GM20000 (cell line): ENCODE data around the gene NOS1AP.
"Not testable (repeated sequence)": the region's sequence is repeated elsewhere in the genome, so short reads cannot be mapped to it uniquely, and the experiment has no call there.

Experiments used
- DNase-seq: peaks from one replicate; pipeline ENCODE4 v3.0.0; 2012; ENCODE audit warnings: low spot score
- TF ChIP-seq, protein P1 (sequence below): IDR thresholded peaks from 2 replicates; pipeline ENCODE4 v1.5.1; 2012; ENCODE audit warnings: mild to moderate bottlenecking, control low read depth; ENCODE audit errors: extremely low read depth, missing control alignments

NOS1AP gene

DNA sequence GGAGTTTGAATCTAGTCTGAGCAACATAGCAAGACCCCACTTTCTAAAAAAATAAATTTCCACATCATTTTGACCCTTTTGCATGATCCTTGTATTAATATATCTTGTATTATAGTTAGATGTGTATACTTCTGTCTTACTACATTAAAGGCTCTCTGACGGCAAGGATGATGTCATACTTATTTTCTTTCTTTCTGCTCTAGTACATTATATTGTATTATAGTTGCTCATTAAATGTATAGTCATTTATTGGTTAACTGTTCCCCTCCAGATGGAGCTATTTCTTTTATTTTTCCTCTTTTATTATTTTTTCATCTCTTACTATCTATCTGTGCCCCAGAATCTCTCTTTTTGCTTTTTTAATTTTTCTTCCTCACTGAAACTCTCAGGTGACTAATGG lies 30.9 kb upstream of the NOS1AP start:
- no peak for DNase-seq
- TF ChIP-seq, protein P1, sequence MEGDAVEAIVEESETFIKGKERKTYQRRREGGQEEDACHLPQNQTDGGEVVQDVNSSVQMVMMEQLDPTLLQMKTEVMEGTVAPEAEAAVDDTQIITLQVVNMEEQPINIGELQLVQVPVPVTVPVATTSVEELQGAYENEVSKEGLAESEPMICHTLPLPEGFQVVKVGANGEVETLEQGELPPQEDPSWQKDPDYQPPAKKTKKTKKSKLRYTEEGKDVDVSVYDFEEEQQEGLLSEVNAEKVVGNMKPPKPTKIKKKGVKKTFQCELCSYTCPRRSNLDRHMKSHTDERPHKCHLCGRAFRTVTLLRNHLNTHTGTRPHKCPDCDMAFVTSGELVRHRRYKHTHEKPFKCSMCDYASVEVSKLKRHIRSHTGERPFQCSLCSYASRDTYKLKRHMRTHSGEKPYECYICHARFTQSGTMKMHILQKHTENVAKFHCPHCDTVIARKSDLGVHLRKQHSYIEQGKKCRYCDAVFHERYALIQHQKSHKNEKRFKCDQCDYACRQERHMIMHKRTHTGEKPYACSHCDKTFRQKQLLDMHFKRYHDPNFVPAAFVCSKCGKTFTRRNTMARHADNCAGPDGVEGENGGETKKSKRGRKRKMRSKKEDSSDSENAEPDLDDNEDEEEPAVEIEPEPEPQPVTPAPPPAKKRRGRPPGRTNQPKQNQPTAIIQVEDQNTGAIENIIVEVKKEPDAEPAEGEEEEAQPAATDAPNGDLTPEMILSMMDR = no peak

DNA sequence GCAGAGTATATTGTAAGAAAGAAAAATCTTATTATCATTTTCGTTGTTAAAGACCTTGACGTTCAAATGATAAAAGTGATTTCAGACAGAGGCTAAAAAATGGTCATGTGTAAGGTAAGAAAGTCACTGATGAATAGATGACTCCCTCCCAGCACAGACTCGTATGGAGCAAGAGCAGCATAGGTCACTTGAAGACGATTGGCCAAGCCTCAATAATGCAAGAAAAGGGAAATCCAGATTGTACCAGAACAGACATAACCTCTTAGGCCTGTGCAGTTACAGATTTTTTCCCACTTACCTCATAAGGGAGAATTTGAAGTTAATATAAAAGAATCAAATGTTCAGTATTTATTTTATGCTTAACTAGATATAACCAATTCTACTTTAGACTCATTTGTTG lies 29.5 kb upstream of the NOS1AP start:
- no peak for DNase-seq
- TF ChIP-seq, protein P1 = no peak

DNA sequence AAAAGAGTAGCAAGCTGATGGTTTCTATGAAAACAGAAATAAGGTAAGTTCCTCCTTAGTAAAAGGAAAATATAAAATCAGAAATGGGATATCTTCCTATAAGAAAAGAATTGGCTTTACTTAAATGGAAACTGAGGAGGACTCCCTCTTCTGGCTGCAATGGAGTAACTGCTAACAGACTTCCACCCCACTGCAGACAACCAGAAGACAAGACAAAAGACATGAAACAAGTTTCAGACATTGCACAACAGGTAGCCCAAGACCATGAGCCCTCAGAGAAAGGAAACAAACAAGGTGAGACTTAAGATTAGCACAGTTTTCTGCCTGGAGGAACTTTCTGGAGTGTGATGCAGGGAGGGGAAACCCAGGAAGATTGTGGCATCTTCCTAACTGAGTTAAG lies 28.8 kb upstream of the NOS1AP start:
- TF ChIP-seq, protein P1 = no peak
- DNase-seq = no peak

DNA sequence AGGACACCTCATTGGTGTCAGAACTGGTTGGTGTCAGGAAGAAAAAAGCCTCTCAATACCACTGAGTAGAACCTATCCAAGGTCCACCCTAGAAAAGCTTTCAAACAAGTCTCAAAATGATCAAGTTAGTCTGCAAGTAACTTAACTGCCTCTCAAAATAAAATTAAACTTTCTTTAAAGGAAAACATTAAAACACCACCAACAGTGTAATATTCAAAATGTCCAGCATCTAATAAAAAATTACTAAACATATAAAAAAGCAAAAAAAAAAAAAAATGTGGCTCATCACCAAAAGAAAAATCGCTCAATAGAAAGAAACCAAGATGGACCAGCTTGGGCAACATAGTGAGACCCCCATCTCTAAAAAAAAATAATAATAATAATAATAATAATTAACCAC lies 27.1 kb upstream of the NOS1AP start:
- DNase-seq = no peak
- TF ChIP-seq, protein P1 = no peak

DNA sequence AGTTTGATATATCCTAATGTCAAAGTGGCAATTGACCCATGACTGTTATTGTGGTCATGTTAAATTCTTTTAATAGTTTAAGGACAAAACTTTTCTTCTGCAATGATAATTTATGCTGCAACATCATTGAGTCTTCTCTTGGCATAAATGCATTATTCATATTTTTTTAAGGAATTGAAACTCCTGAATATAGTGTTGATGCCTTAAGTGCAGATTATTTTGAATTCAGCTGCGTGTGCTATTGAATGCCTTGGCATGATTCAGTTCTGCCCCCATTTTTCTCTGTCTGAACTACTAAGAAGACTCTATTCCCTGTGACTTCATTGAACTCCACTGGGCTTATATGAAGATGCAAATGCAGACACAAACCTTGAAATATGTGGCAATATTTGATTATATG lies 22.6 kb upstream of the NOS1AP start:
- TF ChIP-seq, protein P1 = no peak

DNA sequence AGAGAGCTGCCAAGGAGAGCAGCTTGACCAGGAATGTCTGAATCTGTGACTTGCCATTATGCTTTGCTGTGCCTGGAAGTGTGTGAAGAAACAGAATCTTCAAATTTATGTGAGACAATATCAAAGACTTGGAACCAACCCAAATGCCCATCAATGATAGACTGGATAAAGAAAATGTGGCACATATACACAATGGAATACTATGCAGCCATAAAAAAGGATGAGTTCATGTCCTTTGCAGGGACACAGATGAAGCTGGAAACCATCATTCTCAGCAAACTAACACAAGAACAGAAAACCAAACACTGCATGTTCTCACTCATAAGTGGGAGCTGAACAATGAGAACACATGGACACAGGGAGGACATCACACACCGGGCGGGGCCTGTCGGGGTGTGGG lies 15.5 kb upstream of the NOS1AP start:
- not testable (repeated sequence) for DNase-seq

More for the DNA sequence above, 22.6 kb upstream of the NOS1AP start:
- no peak for DNase-seq

DNA sequence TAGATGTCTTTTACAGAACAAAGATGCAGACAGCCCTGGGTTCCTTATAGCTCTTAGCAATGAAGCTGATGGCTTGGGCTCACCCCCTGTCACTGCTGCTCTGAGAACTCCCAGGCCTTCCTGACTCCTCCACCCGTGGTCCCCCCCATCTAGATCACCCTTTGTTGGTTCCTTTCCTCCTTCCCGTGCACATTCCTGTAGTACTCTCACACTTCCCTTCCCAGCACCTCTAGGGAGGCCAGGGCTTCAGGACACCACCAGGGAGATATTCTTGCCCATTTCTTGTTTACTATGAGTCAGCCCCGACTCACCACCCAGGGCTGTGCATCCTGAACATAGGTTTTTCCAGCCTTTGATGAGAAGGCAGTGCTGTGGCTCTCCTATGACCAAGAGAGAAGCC lies 14.4 kb upstream of the NOS1AP start:
- TF ChIP-seq, protein P1 = no peak
- no peak for DNase-seq

DNA sequence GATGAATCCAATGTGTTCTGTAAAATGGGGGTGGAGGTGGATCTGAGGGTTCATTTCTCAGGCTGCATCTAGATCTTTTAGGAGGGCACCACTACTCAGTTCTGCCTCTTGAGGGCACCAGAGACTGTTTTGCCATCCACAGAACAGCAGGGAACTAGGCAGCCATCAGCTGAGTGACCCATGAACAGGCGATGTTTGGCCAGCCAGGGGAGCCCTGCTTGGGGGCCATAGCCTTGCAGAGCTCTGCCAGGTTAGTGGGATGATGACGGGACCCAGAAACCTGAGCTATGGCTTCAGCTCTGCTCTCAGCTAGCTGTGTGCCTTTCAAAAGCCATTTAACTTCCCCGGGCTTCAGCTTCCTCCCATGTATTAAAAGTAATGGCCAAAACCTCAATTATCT lies 13.4 kb upstream of the NOS1AP start:
- peak; percentile 69 for DNase-seq
- TF ChIP-seq, protein P1 = peak; percentile 84
